Retinal pigment epithelial cell (primary cell): ENCODE measurements around the gene HAUS5.

ENCODE experiments used
- DNase-seq: peaks from one replicate; pipeline ENCODE4 v3.0.0-alpha.2; 2010; ENCODE audit warnings: low read depth
- H3K4me3 ChIP-seq: 2 replicates; pipeline ENCODE4 v1.5.1; 2011; ENCODE audit warnings: mild to moderate bottlenecking, low read length, control low read depth, moderate library complexity
- CTCF ChIP-seq: conservative IDR thresholded peaks from 2 replicates; pipeline ENCODE4 v1.5.1; 2011; ENCODE audit warnings: low read depth, low read length, control low read depth, inconsistent platforms

Gene HAUS5

GRCh38 chr19:35663981-35664380 is 51.4 kb downstream of the HAUS5 start:
- no peak for TF ChIP-seq CTCF
- DNase-seq, result no peak
- no peak overlapping the region for H3K4me3 ChIP-seq

- no peak for TF ChIP-seq CTCF
- no peak for DNase-seq
- H3K4me3 ChIP-seq, result no peak overlapping the region
These were observed 52.6 kb downstream of the HAUS5 start for GRCh38 chr19:35665157-35665556.

- TF ChIP-seq CTCF, result no peak
- DNase-seq, result no peak
- no peak overlapping the region for H3K4me3 ChIP-seq
These were observed 53.1 kb downstream of the HAUS5 start for GRCh38 chr19:35665604-35666003.

- no peak for DNase-seq
- no peak within 1 kb of the TSS for H3K4me3 ChIP-seq
- no peak for TF ChIP-seq CTCF
These were observed 53.8 kb downstream of the HAUS5 start, which contains the start of gene UPK1A for GRCh38 chr19:35666251-35666913. Gene UPK1A (plus strand): TSS chr19:35666517. CDS start chr19:35666813, 296 bp downstream.

- DNase-seq, result no peak
- no peak overlapping the region for H3K4me3 ChIP-seq
- TF ChIP-seq CTCF, result no peak
These were observed 57.0 kb downstream of the HAUS5 start for GRCh38 chr19:35669566-35669965.

GRCh38 chr19:35669974-35670373 is 57.4 kb downstream of the HAUS5 start:
- no peak for TF ChIP-seq CTCF
- H3K4me3 ChIP-seq, result no peak overlapping the region
- no peak for DNase-seq

GRCh38 chr19:35670686-35671085 is 58.2 kb downstream of the HAUS5 start:
- H3K4me3 ChIP-seq, result no peak overlapping the region
- DNase-seq, result no peak
- no peak for TF ChIP-seq CTCF
